HepG2 (cell line): ENCODE measurements around the gene OR10W1. TPM values are rescaled to one million over a fixed set of nuclear protein-coding genes. Genes with fewer than 3 reads are reported as not detected.

Experiments
- ATAC-seq: fragments of 200-7000 bp; cut with Tn5 transposase; 3 replicates; pipeline ENCODE4 v1.9.1; 2020; ENCODE audit warnings: mild to moderate bottlenecking, moderate library complexity
- BruUV-seq: library from RNA; stranded (reverse); fragments of 400-500 nt; replicated peaks from 2 replicates; lab custom pipeline; 2021; lab: Mats Ljungman, UMichigan
- CTCF ChIA-PET: fragments of 300-600 bp; formaldehyde crosslinking; extraction: SDS; loops from one replicate; lab custom pipeline; 2021; ENCODE audit warnings: low total read pairs, inconsistent platforms, low intra/inter-chr PET ratio; lab: Yijun Ruan, JAX
- POLR2A ChIA-PET: fragments of 350-600 bp; sonication (Branson Sonifier 250); formaldehyde crosslinking; loops from one replicate; lab custom pipeline; 2020; ENCODE audit warnings: antibody characterized with exemption, inconsistent platforms; lab: Yijun Ruan, JAX
- DNase-seq: peaks from one replicate; pipeline ENCODE4 v3.0.0-alpha.2; 2015; ENCODE audit warnings: low spot score
- FAIRE-seq: peaks from 3 replicates; lab custom pipeline; 2011; peaks lifted over from hg19 to GRCh38; lab: Jason Lieb, UNC
- H2AFZ ChIP-seq: one replicate; pipeline ENCODE4 v1.6.1; 2011; ENCODE audit warnings: low read length, inconsistent platforms
- H3K27ac ChIP-seq: fragments of 300-600 bp; 3 replicates; pipeline ENCODE4 v1.8.0; 2011; ENCODE audit warnings: mixed run types, mild to moderate bottlenecking, mixed read lengths, low read length, inconsistent platforms; ENCODE audit not compliant: insufficient read depth; ENCODE audit errors: extremely low read length
- H3K27me3 ChIP-seq, 2 experiments: fragments of 200-600 bp in 1 of 2; 2 replicates in 1 of 2; 3 replicates in 1 of 2; pipeline versions ENCODE4 v1.6.0 to v1.8.0; 2011; ENCODE audit warnings: low read length in 2 of 2, mild to moderate bottlenecking in 2 of 2, moderate library complexity in 2 of 2, inconsistent platforms in 1 of 2; ENCODE audit not compliant: insufficient read depth in 2 of 2, control insufficient read depth in 1 of 2
- H3K36me3 ChIP-seq, 2 experiments: fragments of 200-600 bp in 1 of 2; replicated peaks in 1 of 2; 2 replicates in 1 of 2; 3 replicates in 1 of 2; pipeline versions ENCODE4 v1.5.1 to v1.8.0; 2011; ENCODE audit warnings: low read length in 2 of 2, inconsistent platforms in 1 of 2; ENCODE audit not compliant: insufficient read depth in 2 of 2, control insufficient read depth in 1 of 2
- H3K4me1 ChIP-seq: 2 replicates; pipeline ENCODE4 v1.5.1; 2012; ENCODE audit warnings: low read length, inconsistent platforms; ENCODE audit not compliant: insufficient read depth
- H3K4me2 ChIP-seq: 2 replicates; pipeline ENCODE4 v1.6.0; 2011; ENCODE audit warnings: low read depth, low read length, inconsistent platforms
- H3K4me3 ChIP-seq, 3 experiments: fragments of 200-600 bp in 1 of 3; sonication (generic), shearing (Covaris generic) in 1 of 3; replicated peaks in 1 of 3; 2 replicates each; pipeline ENCODE4 v1.5.1; 2011 to 2016; ENCODE audit warnings: low read length in 3 of 3, inconsistent platforms in 2 of 3, low read depth in 2 of 3, mild to moderate bottlenecking in 2 of 3, control low read depth in 1 of 3, mixed read lengths in 1 of 3; ENCODE audit not compliant: insufficient read depth in 1 of 3
- H3K79me2 ChIP-seq: one replicate; pipeline ENCODE4 v1.6.1; 2011; ENCODE audit warnings: low read length, inconsistent platforms; ENCODE audit not compliant: insufficient read depth
- H3K9ac ChIP-seq: 2 replicates; pipeline ENCODE4 v1.6.0; 2011; ENCODE audit warnings: mild to moderate bottlenecking, low read depth, low read length, inconsistent platforms; ENCODE audit not compliant: insufficient read depth
- H3K9me3 ChIP-seq: 2 replicates; pipeline ENCODE4 v1.5.1; 2012; ENCODE audit warnings: mild to moderate bottlenecking, low read length
- H4K20me1 ChIP-seq: 2 replicates; pipeline ENCODE4 v1.6.0; 2011; ENCODE audit warnings: inconsistent platforms, mild to moderate bottlenecking, low read length, moderate library complexity; ENCODE audit not compliant: insufficient read depth
- MBNL3 ChIP-seq: fragments of 250-450 bp; sonication (Bioruptor Pico); conservative IDR thresholded peaks from 2 replicates; pipeline ENCODE4 v1.8.0; 2022; ENCODE audit warnings: mild to moderate bottlenecking, inconsistent platforms
- RAD51 ChIP-seq: fragments of 450-650 bp; IDR thresholded peaks from 2 replicates; pipeline ENCODE4 v1.6.1; 2016; ENCODE audit warnings: borderline replicate concordance
- ZNF543 ChIP-seq: sonication (generic); formaldehyde crosslinking; IDR thresholded peaks from 2 replicates; pipeline ENCODE4 v1.4.0; 2020; ENCODE audit warnings: mild to moderate bottlenecking, missing genetic modification reagents
- WGBS: methylation state at CpG from one replicate; pipeline ENCODE4 v1.1.6; 2017; ENCODE audit warnings: low lambda C conversion rate; 5-methylcytosine and 5-hydroxymethylcytosine counted together
- in situ Hi-C: cut with HindIII; loops from 2 replicates; pipeline ENCODE4 v1.10.0; 2017; ENCODE audit warnings: low pct_unique_long_range_greater_than_20kb; ENCODE audit not compliant: extremely low pct_ligation_motif_present
- intact Hi-C: fragments of 100-400 bp; cut with micrococcal nuclease; formaldehyde crosslinking; loops from one replicate; pipeline ENCODE4 v1.10.0; 2022; ENCODE audit not compliant: unreplicated experiment
- polyA plus RNA-seq, 8 experiments: library from polyadenylated mRNA; depleted of rRNA in 3 of 8; stranded (reverse) in 7 of 8; unstranded in 1 of 8; fragments of >200 nt; fragmentation: Illumina TruSeq in 4 of 8; extraction: Trizol in 4 of 8; gene quantifications; 2 replicates each; pipeline versions ENCODE4 v1.2.1 to v1.2.3, GENCODE V29; 2011 to 2016; ENCODE audit warnings: low read depth in 4 of 8, missing spikeins in 1 of 8, mixed read lengths in 1 of 8; ENCODE audit not compliant: insufficient read depth in 1 of 8
- total RNA-seq, 5 experiments: library from RNA; depleted of rRNA; stranded (reverse); fragments of >200 nt; fragmentation: Illumina TruSeq; extraction: Trizol; gene quantifications; 2 replicates each; pipeline ENCODE4 v1.2.3, GENCODE V29; 2016; ENCODE audit warnings: low read depth in 1 of 5
- TF ChIP-seq, protein P1 (sequence below): sonication (generic); formaldehyde crosslinking; IDR thresholded peaks from 2 replicates; pipeline ENCODE4 v1.5.0; 2020; ENCODE audit warnings: missing genetic modification reagents
- TF ChIP-seq, protein P2 (sequence below), 2 experiments: sonication (generic) in 1 of 2; formaldehyde crosslinking in 1 of 2; IDR thresholded peaks; 2 replicates each; pipeline versions ENCODE4 v1.4.0 to v1.6.1; 2018 to 2020; ENCODE audit warnings: missing genetic modification reagents in 2 of 2, borderline replicate concordance in 1 of 2, low read depth in 1 of 2, mild to moderate bottlenecking in 1 of 2, missing biosample characterization in 1 of 2
- TF ChIP-seq, protein P3 (sequence below): sonication (generic); formaldehyde crosslinking; IDR thresholded peaks from 2 replicates; pipeline ENCODE4 v1.5.1; 2020; ENCODE audit warnings: missing genetic modification reagents, mild to moderate bottlenecking, borderline replicate concordance

OR10W1 gene
- total and polyA plus RNA-seq, 2 of the 13 experiments (the other 11 are each of a cell fraction or from before 2014, with no cell fraction given), result not detected

GRCh38 chr11:58275002-58275401 is 6.9 kb upstream of the OR10W1 start:
- WGBS, result 2% methylated on average over 2 of the region's 2 CpGs
- no peak overlapping the region for H3K4me3 ChIP-seq
- no peaks in the 10 kb centered on the region for H3K36me3 ChIP-seq
- DNase-seq (no peak), FAIRE-seq (no peak), ATAC-seq (no peak)
- CTCF ChIA-PET, result no interaction called here
- H3K4me2 ChIP-seq, result no peak overlapping the region
- BruUV-seq, result no TSS peak
- in situ Hi-C loops (loop anchor here (25.0 kb wide), 1 partner anchor 613 kb away; the partner anchor contains the start of genes CLP1 and ZDHHC5), intact Hi-C loops (no loop called here)
- H3K79me2 ChIP-seq, result no peaks in the 10 kb centered on the region
- H3K9ac ChIP-seq, result no peak overlapping the region
- no peak overlapping the region for H3K27ac ChIP-seq
- no peak overlapping the region for H2AFZ ChIP-seq
- TF ChIP-seq, protein P1, sequence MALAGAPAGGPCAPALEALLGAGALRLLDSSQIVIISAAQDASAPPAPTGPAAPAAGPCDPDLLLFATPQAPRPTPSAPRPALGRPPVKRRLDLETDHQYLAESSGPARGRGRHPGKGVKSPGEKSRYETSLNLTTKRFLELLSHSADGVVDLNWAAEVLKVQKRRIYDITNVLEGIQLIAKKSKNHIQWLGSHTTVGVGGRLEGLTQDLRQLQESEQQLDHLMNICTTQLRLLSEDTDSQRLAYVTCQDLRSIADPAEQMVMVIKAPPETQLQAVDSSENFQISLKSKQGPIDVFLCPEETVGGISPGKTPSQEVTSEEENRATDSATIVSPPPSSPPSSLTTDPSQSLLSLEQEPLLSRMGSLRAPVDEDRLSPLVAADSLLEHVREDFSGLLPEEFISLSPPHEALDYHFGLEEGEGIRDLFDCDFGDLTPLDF (CRISPR knock-in tag), result no peak
- no peak for TF ChIP-seq ZNF543
- no peak for TF ChIP-seq MBNL3
- H4K20me1 ChIP-seq, result no peaks in the 10 kb centered on the region
- H3K9me3 ChIP-seq, result no peaks in the 10 kb centered on the region
- H3K4me1 ChIP-seq, result no peaks in the 10 kb centered on the region
- POLR2A ChIA-PET, result no interaction called here
- no peaks in the 10 kb centered on the region for H3K27me3 ChIP-seq

- no peak overlapping the region for H3K9ac ChIP-seq
- no peak overlapping the region for H3K4me2 ChIP-seq
- CTCF ChIA-PET, result no interaction called here
- no peak overlapping the region for H2AFZ ChIP-seq
- 5% methylated on average over 2 of the region's 2 CpGs for WGBS
- no peaks in the 10 kb centered on the region for H3K4me1 ChIP-seq
- H4K20me1 ChIP-seq, result no peaks in the 10 kb centered on the region
- no peaks in the 10 kb centered on the region for H3K36me3 ChIP-seq
- ATAC-seq (no peak), FAIRE-seq (no peak), DNase-seq (no peak)
- POLR2A ChIA-PET, result no interaction called here
- intact Hi-C loops (no loop called here), in situ Hi-C loops (no loop called here)
- H3K4me3 ChIP-seq, result no peak overlapping the region
- no TSS peak for BruUV-seq
- H3K27me3 ChIP-seq, result peaks cover 0 to 4% of the 10 kb centered on the region in 2 experiments; a peak in 1 of 5 replicates
- no peak overlapping the region for H3K27ac ChIP-seq
- no peaks in the 10 kb centered on the region for H3K79me2 ChIP-seq
- 0 out of 2 replicates have a peak, but pooled peaks cover 3% of the 10 kb centered on the region for H3K9me3 ChIP-seq
- TF ChIP-seq RAD51, result peak; percentile 83
- TF ChIP-seq, protein P2, sequence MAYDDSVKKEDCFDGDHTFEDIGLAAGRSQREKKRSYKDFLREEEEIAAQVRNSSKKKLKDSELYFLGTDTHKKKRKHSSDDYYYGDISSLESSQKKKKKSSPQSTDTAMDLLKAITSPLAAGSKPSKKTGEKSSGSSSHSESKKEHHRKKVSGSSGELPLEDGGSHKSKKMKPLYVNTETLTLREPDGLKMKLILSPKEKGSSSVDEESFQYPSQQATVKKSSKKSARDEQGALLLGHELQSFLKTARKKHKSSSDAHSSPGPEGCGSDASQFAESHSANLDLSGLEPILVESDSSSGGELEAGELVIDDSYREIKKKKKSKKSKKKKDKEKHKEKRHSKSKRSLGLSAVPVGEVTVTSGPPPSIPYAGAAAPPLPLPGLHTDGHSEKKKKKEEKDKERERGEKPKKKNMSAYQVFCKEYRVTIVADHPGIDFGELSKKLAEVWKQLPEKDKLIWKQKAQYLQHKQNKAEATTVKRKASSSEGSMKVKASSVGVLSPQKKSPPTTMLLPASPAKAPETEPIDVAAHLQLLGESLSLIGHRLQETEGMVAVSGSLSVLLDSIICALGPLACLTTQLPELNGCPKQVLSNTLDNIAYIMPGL (CRISPR knock-in tag; IDR thresholded peaks at IDR 0.05; ENCODE audit: borderline replicate concordance in 1 of 2, low read depth in 1 of 2), result no peak
- TF ChIP-seq, protein P3, sequence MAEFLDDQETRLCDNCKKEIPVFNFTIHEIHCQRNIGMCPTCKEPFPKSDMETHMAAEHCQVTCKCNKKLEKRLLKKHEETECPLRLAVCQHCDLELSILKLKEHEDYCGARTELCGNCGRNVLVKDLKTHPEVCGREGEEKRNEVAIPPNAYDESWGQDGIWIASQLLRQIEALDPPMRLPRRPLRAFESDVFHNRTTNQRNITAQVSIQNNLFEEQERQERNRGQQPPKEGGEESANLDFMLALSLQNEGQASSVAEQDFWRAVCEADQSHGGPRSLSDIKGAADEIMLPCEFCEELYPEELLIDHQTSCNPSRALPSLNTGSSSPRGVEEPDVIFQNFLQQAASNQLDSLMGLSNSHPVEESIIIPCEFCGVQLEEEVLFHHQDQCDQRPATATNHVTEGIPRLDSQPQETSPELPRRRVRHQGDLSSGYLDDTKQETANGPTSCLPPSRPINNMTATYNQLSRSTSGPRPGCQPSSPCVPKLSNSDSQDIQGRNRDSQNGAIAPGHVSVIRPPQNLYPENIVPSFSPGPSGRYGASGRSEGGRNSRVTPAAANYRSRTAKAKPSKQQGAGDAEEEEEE, result no peak
Measured at GRCh38 chr11:58259983-58260382, 8.1 kb downstream of the OR10W1 start.
